Natural killer cell (primary cell): ENCODE data around the gene ASPSCR1. TPM values are rescaled to one million over a fixed set of nuclear protein-coding genes. Genes with fewer than 3 reads are reported as not detected.

ENCODE experiments used
- ATAC-seq, 3 donors: fragments of 150-1000 bp in 2 of 3; fragments of 200-7000 bp in 1 of 3; cut with Tn5 transposase; 1 replicate in 1 of 3; 2 replicates in 2 of 3; pipeline ENCODE4 v1.10.0; 2021; ENCODE audit warnings: mild to moderate bottlenecking in 2 of 3, moderate library complexity in 2 of 3
- DNase-seq, 2 donors: peaks; one replicate each; pipeline versions ENCODE4 v3.0.0 to v3.0.0-alpha.2; 2013 to 2021; ENCODE audit warnings: mixed read lengths in 1 of 2
- H3K27ac ChIP-seq: one replicate; pipeline ENCODE4 v1.5.1; 2013; ENCODE audit warnings: mild to moderate bottlenecking, low read length
- H3K27me3 ChIP-seq: one replicate; pipeline ENCODE4 v1.6.1; 2013; ENCODE audit warnings: low read length; ENCODE audit not compliant: control insufficient read depth, insufficient read depth
- H3K36me3 ChIP-seq: one replicate; pipeline ENCODE4 v1.6.1; 2013; ENCODE audit warnings: low read length; ENCODE audit not compliant: control insufficient read depth, insufficient read depth
- H3K4me1 ChIP-seq: one replicate; pipeline ENCODE4 v1.6.1; 2013; ENCODE audit warnings: low read length; ENCODE audit not compliant: control insufficient read depth, insufficient read depth
- H3K4me3 ChIP-seq: one replicate; pipeline ENCODE4 v1.5.1; 2013; ENCODE audit warnings: low read length
- H3K9me3 ChIP-seq: one replicate; pipeline ENCODE4 v1.6.1; 2013; ENCODE audit warnings: low read length; ENCODE audit not compliant: control insufficient read depth, insufficient read depth
- H3K27ac Mint-ChIP-seq, 2 donors: one replicate each; pipeline ENCODE4 v1.8.0; 2022; ENCODE audit warnings: mild to moderate bottlenecking in 2 of 2, mixed read lengths in 2 of 2, moderate library complexity in 1 of 2
- H3K27me3 Mint-ChIP-seq, 2 donors: one replicate each; pipeline ENCODE4 v1.8.0; 2022; ENCODE audit warnings: low read depth in 2 of 2, mixed read lengths in 2 of 2
- H3K36me3 Mint-ChIP-seq: one replicate; pipeline ENCODE4 v1.8.0; 2022; ENCODE audit warnings: mixed read lengths
- H3K4me1 Mint-ChIP-seq, 2 donors: one replicate each; pipeline ENCODE4 v1.8.0; 2022; ENCODE audit warnings: mixed read lengths in 2 of 2
- H3K4me3 Mint-ChIP-seq: one replicate; pipeline ENCODE4 v1.8.0; 2022; ENCODE audit warnings: mild to moderate bottlenecking, moderate library complexity, mixed read lengths
- H3K9me3 Mint-ChIP-seq, 2 donors: one replicate each; pipeline ENCODE4 v1.8.0; 2022; ENCODE audit warnings: mixed read lengths in 2 of 2
- CTCF ChIP-seq: fragments of 200-600 bp; IDR thresholded peaks from one replicate; pipeline ENCODE4 v1.8.0; 2022; ENCODE audit warnings: antibody characterized with exemption
- WGBS: methylation state at CpG from one replicate; pipeline ENCODE4 v1.1.7; 2013; ENCODE audit warnings: missing lambda C conversion rate; ENCODE audit not compliant: insufficient coverage; 5-methylcytosine and 5-hydroxymethylcytosine counted together
- intact Hi-C: fragments of 100-400 bp; cut with micrococcal nuclease; formaldehyde crosslinking; loops from one replicate; pipeline ENCODE4 v1.14.2; 2022
- total RNA-seq, 4 donors: library from RNA; stranded (reverse); fragments of 120-200 nt in 1 of 4; gene quantifications; one replicate each; pipeline versions ENCODE4 v1.2.3 to v1.2.4, GENCODE V29; 2013 to 2022

Gene ASPSCR1
- total RNA-seq, 3 donors from 2014 or later (not counting 1 experiment from before 2014, with no cell fraction given) = 29.7 to 43.5 (median 40.8) TPM

DNA sequence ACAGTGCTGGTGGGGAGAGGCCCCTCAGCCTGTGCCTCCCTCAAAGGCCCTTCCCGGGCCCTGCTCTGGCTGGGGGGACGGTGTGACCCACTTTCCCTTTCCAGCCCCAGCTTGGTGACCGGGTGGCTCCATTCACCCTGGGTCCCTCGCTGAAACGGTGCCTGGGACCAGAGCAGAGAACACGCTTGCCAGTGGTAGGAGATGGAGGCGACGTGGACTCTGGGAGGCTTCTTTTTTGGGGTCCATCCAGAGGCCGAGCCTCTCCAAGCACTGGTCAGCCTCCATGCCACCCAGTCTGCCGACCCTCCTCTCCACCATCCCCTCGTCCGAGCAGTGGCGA is 37.5 kb downstream of the ASPSCR1 start:
- H3K9me3 Mint-ChIP-seq = no peaks in the 10 kb centered on the region
- DNase-seq (no peak), ATAC-seq (no peak)
- Histone ChIP-seq H3K27ac (no peak overlapping the region), H3K27me3 (no peaks in the 10 kb centered on the region), H3K9me3 (no peaks in the 10 kb centered on the region), H3K4me3 (no peak overlapping the region), H3K36me3 (no peaks in the 10 kb centered on the region), H3K4me1 (no peaks in the 10 kb centered on the region)
- H3K27me3 Mint-ChIP-seq = no peaks in the 10 kb centered on the region
- WGBS = 88% methylated on average over 13 of the region's 13 CpGs
- H3K27ac Mint-ChIP-seq = no peak overlapping the region
- no peaks in the 10 kb centered on the region for H3K36me3 Mint-ChIP-seq
- intact Hi-C loops = no loop called here
- no peak for TF ChIP-seq CTCF
- H3K4me3 Mint-ChIP-seq = no peak overlapping the region
- no peaks in the 10 kb centered on the region for H3K4me1 Mint-ChIP-seq

GRCh38 chr17:82015311-82015971 is 38.0 kb downstream of the ASPSCR1 start:
- Histone ChIP-seq H3K9me3 (no peaks in the 10 kb centered on the region), H3K27ac (no peak overlapping the region), H3K4me1 (no peaks in the 10 kb centered on the region), H3K4me3 (no peak overlapping the region), H3K27me3 (no peaks in the 10 kb centered on the region), H3K36me3 (no peaks in the 10 kb centered on the region)
- no peak for ATAC-seq
- DNase-seq = no peak
- Mint-ChIP-seq H3K27me3 (no peaks in the 10 kb centered on the region), H3K36me3 (no peaks in the 10 kb centered on the region), H3K9me3 (no peaks in the 10 kb centered on the region), H3K4me1 (peaks cover 0 to 4% of the 10 kb centered on the region in 2 donors), H3K4me3 (no peak overlapping the region), H3K27ac (no peak overlapping the region)
- no peak for TF ChIP-seq CTCF
- intact Hi-C loops = no loop called here
- WGBS = 94% methylated on average over 24 of the region's 24 CpGs

DNA sequence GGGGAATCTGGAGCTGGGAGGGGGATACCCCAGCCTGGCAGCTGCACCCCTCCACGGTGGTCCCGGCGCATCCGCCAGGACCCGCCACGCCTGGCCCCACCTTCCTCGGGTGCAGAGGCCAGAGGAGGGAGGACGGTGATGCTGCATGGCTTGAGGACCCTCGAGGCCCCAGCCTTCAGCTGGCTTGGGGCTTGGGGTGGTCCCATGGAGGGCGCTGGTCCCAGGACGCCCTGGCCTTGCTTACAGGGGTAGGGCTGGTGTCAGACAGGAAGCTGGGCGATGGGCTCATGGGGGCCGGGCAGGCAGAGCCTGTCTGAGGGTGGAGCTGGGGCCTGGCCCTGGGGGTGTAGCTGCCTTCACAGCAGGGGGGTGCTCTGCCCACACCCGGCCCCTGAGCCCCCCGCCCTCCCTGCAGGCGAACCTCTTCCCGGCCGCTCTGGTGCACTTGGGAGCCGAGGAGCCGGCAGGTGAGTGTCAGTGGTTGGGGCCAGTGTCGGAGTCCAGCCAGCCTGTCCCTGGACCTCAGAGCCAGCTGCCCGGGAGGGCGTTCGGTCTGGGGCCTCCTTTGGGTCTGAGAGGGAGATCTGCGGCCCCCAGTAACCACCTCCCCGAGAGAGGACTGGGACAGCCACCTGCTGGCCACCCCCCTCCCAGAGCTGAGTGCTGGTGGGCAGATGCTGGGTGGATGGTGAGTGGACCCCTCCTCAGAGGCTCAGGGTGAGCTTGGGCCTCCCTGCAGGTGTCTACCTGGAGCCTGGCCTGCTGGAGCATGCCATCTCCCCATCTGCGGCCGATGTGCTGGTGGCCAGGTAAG is 38.8 kb downstream of the ASPSCR1 start:
- Mint-ChIP-seq H3K27ac (no peak overlapping the region), H3K27me3 (no peaks in the 10 kb centered on the region), H3K9me3 (no peaks in the 10 kb centered on the region), H3K36me3 (no peaks in the 10 kb centered on the region), H3K4me1 (peaks cover 0 to 9% of the 10 kb centered on the region in 2 donors), H3K4me3 (no peak overlapping the region)
- Histone ChIP-seq H3K27ac (no peak overlapping the region), H3K4me1 (peaks cover 4% of the 10 kb centered on the region), H3K9me3 (no peaks in the 10 kb centered on the region), H3K4me3 (no peak overlapping the region), H3K27me3 (no peaks in the 10 kb centered on the region), H3K36me3 (no peaks in the 10 kb centered on the region)
- TF ChIP-seq CTCF = no peak
- ATAC-seq = no peak
- DNase-seq = no peak
- 88% methylated on average over 28 of the region's 28 CpGs for WGBS
- intact Hi-C loops = no loop called here
